K562 (cell line): ENCODE measurements around the gene GLTPD2. TPM values are rescaled to one million over a fixed set of nuclear protein-coding genes. Genes with fewer than 3 reads are reported as not detected.
A peak's percentile ranks its signal among the peaks of the same experiment; 100 is the strongest.

ENCODE experiments used
- REST ChIP-seq, 2 experiments: fragments of 450-650 bp; formaldehyde crosslinking in 1 of 2; IDR thresholded peaks; 2 replicates each; pipeline versions ENCODE4 v1.4.0 to v1.6.1; 2014 to 2020; ENCODE audit warnings: mild to moderate bottlenecking in 2 of 2, borderline replicate concordance in 1 of 2, low read depth in 1 of 2
- SNIP1 ChIP-seq: fragments of 450-650 bp; IDR thresholded peaks from 2 replicates; pipeline ENCODE4 v1.7.1; 2017; ENCODE audit warnings: low read depth, mild to moderate bottlenecking
- ZNF780A ChIP-seq: fragments of 250-450 bp; sonication (Bioruptor Pico); IDR thresholded peaks from 2 replicates; pipeline ENCODE4 v1.5.0; 2021; ENCODE audit warnings: mild to moderate bottlenecking
- polyA plus RNA-seq, 8 experiments: library from polyadenylated mRNA; depleted of rRNA in 4 of 8; stranded (reverse) in 5 of 8; unstranded in 3 of 8; fragments of >200 nt; fragmentation: Nextera tagmentation in 2 of 8; fragmentation: Illumina TruSeq in 1 of 8; extraction: Ambion mirVana in 2 of 8; extraction: Trizol in 1 of 8; gene quantifications; 2 replicates each; pipeline versions ENCODE4 v1.2.1 to v1.2.3, GENCODE V29; 2011 to 2014; ENCODE audit warnings: inconsistent platforms in 1 of 8, missing spikeins in 1 of 8
- total RNA-seq, 7 experiments: library from RNA; depleted of rRNA in 6 of 7; stranded (reverse); fragments of >200 nt in 6 of 7; fragmentation: Illumina TruSeq in 2 of 7; extraction: Trizol in 2 of 7; gene quantifications; 2 replicates each; pipeline versions ENCODE4 v1.2.1 to v1.2.3, GENCODE V29; 2011 to 2021; ENCODE audit warnings: low replicate concordance in 1 of 7
- TF ChIP-seq, protein P1 (sequence below): fragments of 250-450 bp; sonication (Bioruptor Pico); IDR thresholded peaks from 2 replicates; pipeline ENCODE4 v1.5.0; 2021; ENCODE audit warnings: mild to moderate bottlenecking, moderate library complexity

The GLTPD2 gene
- total and polyA plus RNA-seq, 9 of the 15 experiments (the other 6 are each of a cell fraction or from before 2014, with no cell fraction given): not detected

- TF ChIP-seq, protein P1, sequence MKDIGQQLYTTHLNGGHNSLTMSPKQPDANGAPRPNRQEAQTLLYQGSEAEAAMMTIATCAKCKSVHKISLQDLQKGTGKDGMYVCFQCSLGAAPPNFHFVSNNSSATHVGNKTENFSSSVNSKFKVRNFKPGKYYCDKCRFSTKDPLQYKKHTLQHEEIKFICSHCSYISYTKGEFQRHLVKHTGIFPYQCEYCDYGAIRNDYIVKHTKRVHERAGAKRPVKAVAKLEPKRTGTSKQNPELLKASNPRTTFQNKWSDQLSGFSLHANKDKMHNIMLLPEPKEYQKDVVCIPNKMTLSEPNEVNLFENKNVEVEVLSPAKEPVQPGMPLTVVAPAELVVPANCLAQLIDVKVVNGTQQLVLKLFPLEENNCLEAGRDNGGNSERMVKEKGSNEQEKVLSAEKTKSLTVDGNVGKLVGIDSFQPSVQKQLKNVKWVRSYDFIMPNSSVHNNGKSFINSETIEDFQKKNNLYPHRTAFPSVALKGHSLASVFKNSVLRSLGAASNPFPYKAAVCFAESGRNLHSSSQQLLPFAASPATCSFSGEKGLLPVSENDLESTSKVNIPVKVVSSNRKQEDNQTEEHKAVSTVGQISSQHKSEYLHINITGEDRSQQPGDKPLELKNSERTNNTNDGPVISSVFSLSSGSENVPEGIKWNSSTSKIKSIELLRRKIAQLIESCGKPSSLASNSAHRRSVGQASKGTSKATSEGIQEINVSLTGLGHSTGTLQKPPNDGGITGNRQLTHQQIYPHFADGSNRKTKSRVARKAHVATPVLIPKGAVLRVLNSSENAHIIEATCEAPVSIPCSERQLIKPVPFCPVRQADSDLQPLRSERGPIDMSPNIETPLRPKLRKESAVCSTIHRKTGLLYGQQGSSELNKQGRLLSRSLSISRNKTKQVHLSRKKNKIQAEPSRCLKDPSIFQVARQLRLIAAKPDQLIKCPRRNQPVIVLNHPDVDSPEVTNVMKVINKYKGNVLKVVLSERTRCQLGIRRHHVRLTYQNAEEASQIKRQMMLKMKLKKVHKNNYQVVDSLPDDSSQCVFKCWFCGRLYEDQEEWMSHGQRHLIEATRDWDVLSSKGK: no peak
- TF ChIP-seq SNIP1 (no peak), ZNF780A (CRISPR knock-in tag) (no peak), REST (IDR thresholded peaks at IDR 0.05; ENCODE audit: borderline replicate concordance) (peak; percentile 6; the same call in 1 of the 2 replicates), REST (CRISPR knock-in tag; IDR thresholded peaks at IDR 0.05; ENCODE audit: low read depth) (no peak)
- TF ChIP-seq, all 486 proteins: peak for 3
These were observed 26.4 kb downstream of the GLTPD2 start (continued) for GRCh38 chr17:4815043-4815675.
